ENCODE data around the gene ADCY9.
"Not testable (repeated sequence)": the region's sequence is repeated elsewhere in the genome, so short reads cannot be mapped to it uniquely, and the experiment has no call there.

The ADCY9 gene

GRCh38 chr16:4092547-4093265 is 23.5 kb downstream of the ADCY9 start:
- DNase-seq: no peak

- DNase-seq: peak; percentile 75
Measured at GRCh38 chr16:4091240-4092012, 24.8 kb downstream of the ADCY9 start.

GRCh38 chr16:4090351-4090851 is 25.8 kb downstream of the ADCY9 start:
- no peak for DNase-seq

- no peak for DNase-seq
Measured at GRCh38 chr16:4089811-4090301, 26.4 kb downstream of the ADCY9 start.

- DNase-seq: no peak
Measured at GRCh38 chr16:4089251-4089810, 26.9 kb downstream of the ADCY9 start.

GRCh38 chr16:4087990-4088577 is 28.2 kb downstream of the ADCY9 start:
- no peak for DNase-seq

- no peak for DNase-seq
Measured at GRCh38 chr16:4087099-4087885, 28.9 kb downstream of the ADCY9 start.

GRCh38 chr16:4086153-4086552 is 30.1 kb downstream of the ADCY9 start:
- DNase-seq: no peak

- no peak for DNase-seq
Measured at GRCh38 chr16:4085405-4085970, 30.8 kb downstream of the ADCY9 start.

GRCh38 chr16:4083347-4083870 is 32.8 kb downstream of the ADCY9 start:
- no peak for DNase-seq

GRCh38 chr16:4082474-4083044 is 33.7 kb downstream of the ADCY9 start:
- DNase-seq: no peak

- no peak for DNase-seq
Measured at GRCh38 chr16:4081521-4082021, 34.7 kb downstream of the ADCY9 start.

GRCh38 chr16:4081047-4081446 is 35.2 kb downstream of the ADCY9 start:
- no peak for DNase-seq

GRCh38 chr16:4077174-4077649 is 39.0 kb downstream of the ADCY9 start:
- no peak for DNase-seq

- no peak for DNase-seq
Measured at GRCh38 chr16:4075534-4075933, 40.7 kb downstream of the ADCY9 start.

- DNase-seq: not testable (repeated sequence)
Measured at GRCh38 chr16:4073150-4073549, 43.1 kb downstream of the ADCY9 start.

- no peak for DNase-seq
Measured at GRCh38 chr16:4071686-4072561, 44.3 kb downstream of the ADCY9 start.

- no peak for DNase-seq
Measured at GRCh38 chr16:4070936-4071335, 45.3 kb downstream of the ADCY9 start.

GRCh38 chr16:4067262-4068001 is 48.8 kb downstream of the ADCY9 start:
- DNase-seq: no peak
